Activated gamma-delta T cell treated with Interleukin-2 at 50 U/mL for 16 hours (primary cell): ENCODE results near the gene SULT1B1.

Source experiments
- DNase-seq: peaks from one replicate; pipeline ENCODE4 v3.0.0-alpha.2; 2020

SULT1B1 gene

GRCh38 chr4:69684804-69685203, 75.6 kb downstream of the SULT1B1 start:
- no peak for DNase-seq
